SHP77 (cell line): ENCODE measurements around the gene FAM83G.

Source experiments
- DNase-seq, 2 experiments: peaks; one replicate each; lab custom pipeline; 2025; lab: John Stamatoyannopoulos, UW

Gene FAM83G

GRCh38 chr17:18987862-18988545 is 16.6 kb downstream of the FAM83G start:
- DNase-seq: no peak

DNA sequence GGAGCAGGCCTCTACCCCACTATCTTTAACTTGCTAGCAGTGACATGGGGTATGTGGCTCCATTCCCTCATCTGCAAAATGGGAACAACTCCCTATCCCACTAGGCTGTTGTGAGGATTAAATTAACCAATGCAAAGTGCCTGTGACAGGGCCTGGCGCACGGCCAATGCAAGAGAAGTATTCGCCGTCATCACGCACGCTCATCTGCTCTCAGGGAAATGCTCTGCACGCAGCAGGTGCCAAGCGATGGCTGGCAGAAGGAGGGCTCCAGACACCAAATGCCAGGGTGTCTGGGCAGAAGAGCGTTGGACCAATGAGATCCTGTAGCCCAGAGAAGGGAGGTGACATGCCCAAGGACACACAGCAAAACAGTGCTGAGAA is 17.3 kb downstream of the FAM83G start:
- no peak for DNase-seq

DNA sequence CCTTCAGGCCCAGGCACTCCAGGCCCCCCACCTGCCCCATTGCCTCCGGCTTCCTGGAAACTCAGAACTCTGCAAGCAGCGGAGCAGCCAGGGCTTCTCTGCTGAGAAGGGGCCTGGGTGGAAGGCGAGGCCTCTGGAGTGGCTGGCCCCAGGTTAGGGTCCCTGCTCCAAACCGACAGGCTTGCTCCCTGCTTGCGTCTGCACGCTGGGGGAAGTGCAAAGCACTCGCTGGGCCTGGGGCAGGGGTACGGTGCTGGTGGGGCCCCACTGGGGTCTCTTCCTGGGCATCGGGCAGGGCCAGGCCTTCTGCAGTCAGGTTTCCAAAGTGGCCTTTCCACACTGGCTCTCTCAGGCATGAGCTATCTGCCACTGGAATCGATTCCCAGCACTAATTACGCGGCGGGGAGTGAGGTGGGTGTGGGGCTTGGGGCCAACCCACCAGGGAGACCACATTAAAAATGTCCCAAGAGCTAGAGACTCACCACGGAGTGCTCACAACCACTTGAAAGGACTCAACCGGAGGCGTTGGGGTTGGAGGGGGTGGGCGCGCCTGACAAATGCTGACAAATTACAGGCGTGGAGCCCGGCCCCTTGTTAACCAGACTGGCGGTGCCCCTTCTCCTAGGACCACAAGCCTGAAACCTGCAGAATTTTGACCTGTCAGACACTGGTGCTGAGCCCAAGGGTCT is 17.9 kb downstream of the FAM83G start:
- no peak for DNase-seq

DNA sequence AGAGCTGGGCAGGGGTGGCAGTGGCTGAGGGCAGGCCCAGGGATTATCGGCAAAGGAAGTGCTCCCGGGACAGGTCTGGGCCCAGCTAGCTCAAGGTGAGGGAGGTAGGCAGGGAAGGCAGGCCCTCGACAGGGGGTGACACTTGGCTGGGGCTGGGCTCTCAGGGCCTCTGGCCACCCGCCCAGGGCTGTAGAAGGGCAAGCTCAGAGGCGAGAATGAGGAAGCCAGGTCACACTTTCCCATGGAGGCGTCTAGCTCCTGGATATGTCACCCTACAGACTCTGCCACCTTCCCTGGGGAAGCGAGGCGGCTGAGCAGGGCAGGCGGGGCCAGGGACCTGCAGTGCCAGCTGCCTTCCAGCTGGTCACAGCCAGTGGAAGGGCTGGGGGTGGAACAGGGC is 19.1 kb downstream of the FAM83G start:
- no peak for DNase-seq

- DNase-seq: no peak
Observed at GRCh38 chr17:18984273-18985114, 20.1 kb downstream of the FAM83G start.

DNA sequence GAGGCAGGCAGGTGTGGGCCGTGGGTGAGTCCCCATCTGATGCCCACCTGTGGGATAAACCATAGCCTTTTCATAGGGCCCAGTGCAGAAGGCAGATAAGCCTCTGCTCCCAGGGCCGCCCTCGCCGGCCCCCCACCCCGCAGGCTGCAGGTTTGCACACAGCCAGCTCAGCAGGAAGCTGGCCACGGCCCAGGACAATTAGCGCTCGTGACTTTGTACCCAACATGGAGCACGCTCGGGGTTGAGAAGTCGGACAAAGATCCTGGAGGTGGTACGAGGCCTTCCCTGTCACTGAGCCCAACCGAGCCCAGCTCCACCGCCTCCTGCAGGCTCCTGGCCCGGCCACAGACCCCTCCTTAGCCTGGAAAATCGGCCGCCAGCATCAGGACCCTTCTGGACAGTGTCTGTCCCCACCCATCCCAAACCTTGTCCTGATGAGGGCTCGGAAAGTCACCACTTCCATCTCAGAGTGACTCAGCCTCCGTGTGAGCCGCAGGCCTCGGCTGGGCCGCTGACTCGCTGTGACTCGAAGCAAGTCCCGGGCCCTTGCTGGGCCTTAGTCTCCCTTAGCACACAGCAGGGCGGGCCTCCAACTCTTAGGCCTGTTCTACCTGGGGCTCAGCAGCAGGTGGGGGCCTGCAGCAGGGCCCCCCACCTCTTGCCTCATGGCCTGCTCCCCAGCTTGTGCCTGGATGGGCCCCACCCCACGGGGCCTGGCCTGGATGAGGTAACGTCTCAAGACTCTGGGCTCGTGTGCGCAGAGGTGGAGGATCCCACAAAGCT is 22.7 kb downstream of the FAM83G start:
- DNase-seq: no peak

- no peak for DNase-seq
Observed at GRCh38 chr17:18981335-18981641, 23.3 kb downstream of the FAM83G start.

DNA sequence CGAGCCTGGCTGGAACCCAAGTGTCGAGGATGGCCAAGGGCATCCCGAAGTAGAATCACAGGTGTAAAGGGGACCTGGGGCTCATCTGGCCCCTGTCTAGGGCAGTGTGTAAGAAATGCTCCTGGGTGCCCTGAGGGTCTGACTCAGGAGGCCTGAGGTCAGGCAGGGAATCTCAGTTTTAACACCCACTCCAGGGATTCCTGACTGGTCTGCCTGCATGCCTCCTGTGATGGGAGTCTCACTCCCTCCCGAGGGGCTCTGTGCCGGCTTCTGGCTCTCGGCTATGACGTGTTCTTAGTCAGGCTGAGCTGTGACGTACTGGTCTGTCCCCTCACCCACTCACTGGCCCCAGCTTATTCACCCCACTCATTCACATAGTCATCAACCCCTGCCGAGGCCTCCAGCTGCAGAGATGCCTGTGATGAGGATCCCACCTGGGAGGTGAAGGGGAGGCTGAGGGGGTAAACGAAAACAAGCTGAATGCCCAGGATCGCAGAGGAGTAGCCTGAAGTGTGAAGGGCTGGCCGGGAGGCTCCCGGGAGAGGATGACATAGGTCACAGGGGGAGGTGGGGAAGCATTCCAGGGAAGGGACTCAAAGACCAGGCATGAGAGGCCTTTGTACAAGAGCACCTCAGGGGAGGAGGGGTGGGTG is 23.8 kb downstream of the FAM83G start:
- no peak for DNase-seq

GRCh38 chr17:18978655-18979054 is 25.9 kb downstream of the FAM83G start:
- DNase-seq: no peak

DNA sequence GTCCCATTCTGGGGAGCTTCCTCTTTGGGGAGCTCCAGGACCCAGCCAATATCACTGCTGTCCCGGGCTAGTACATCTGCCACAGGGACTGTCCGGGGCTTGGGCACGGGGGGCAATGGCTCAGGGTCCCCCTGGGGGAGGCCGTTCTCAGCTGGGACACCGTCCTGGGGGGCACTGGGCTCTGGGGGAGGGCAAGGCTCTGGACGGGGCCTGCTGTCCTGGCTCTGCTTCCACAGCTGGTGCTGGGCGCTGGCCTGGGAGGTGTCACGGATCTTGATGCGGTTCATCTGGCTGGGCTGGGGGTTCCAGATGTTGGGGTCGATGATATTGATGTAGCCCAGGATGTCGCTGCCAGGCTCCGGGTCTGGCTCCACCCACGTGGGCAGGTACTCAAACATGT is 26.5 kb downstream of the FAM83G start:
- DNase-seq: no peak

DNA sequence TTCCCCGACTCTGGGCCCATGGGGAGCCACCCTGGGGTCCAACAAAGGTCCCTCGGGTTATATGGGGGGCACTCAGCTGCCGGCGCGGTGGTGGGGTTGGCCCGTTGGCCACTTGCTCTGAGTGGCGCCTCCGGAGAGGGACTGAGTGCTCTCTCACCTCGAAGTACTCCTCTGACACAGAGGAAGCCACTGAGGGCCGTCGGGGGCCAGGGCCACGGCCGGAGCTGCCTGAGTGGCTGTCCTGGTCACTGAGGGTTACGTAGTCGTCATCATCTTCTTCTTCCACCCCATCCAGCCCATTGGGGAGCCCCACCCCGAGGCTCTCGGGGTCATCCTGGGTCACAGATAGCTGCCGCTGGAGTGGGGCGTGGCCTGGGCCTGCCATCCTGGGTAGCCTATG is 26.9 kb downstream of the FAM83G start:
- DNase-seq: no peak

DNA sequence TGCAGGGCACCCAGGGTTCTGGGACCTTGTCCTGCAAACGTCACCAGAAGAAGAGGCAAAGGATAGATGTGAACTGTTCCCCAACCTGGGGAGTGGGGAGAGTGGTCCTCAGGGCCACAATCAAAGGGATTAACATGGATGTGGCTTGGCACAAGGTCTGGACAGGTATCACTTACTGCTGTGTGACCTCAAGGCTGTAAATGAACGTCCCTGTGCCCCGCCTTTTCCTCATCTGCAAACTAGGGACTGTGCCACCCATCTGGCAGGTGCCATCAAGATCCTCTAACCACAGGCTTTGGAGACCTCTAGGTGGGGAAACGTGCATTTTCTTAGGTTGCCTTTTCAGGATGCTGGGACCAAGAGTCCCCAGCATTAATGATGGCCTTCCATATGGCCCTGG is 27.5 kb downstream of the FAM83G start:
- DNase-seq: no peak

DNA sequence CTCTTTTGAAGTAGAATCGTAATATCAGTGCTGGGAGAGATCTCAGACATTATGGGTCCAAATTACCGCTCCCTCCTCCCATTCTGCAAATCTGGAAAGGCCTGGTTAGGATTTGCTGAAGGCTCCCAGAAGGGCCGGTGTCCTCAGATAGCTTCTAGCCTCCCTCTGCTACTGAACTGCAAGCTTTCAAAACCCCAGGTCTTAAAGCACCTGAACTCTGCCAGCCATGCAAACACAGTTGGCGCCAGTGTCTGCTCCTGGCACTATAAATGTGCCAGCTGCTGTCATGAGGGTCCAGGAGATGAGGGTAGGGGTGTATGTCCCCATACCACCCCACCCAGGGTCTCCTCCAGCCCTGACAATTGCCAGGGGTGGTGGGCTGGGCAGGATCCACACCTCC is 28.4 kb downstream of the FAM83G start:
- DNase-seq: no peak

GRCh38 chr17:18975597-18975996 is 29.0 kb downstream of the FAM83G start:
- no peak for DNase-seq

GRCh38 chr17:18974407-18975149 is 30.0 kb downstream of the FAM83G start:
- no peak for DNase-seq

DNA sequence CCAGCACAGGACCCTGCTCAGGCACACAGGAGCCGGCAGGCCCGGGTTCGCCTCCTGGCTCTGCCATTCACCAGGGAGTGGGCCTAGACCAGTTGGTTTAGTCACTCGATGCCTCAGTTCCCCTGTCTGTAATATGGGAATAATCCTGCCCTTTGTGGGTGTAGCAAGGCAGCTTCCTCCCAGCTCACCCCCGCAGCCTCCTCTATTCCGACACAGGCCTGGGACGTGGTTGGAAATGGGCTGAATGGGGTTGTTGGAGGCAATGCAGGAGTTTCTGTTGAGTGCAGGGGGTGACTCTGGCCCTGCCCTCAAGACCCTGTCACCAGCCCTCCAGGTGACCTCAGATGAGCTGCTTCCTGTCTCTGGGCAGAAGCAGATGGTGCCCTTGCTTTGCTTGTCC is 32.8 kb downstream of the FAM83G start:
- no peak for DNase-seq

DNA sequence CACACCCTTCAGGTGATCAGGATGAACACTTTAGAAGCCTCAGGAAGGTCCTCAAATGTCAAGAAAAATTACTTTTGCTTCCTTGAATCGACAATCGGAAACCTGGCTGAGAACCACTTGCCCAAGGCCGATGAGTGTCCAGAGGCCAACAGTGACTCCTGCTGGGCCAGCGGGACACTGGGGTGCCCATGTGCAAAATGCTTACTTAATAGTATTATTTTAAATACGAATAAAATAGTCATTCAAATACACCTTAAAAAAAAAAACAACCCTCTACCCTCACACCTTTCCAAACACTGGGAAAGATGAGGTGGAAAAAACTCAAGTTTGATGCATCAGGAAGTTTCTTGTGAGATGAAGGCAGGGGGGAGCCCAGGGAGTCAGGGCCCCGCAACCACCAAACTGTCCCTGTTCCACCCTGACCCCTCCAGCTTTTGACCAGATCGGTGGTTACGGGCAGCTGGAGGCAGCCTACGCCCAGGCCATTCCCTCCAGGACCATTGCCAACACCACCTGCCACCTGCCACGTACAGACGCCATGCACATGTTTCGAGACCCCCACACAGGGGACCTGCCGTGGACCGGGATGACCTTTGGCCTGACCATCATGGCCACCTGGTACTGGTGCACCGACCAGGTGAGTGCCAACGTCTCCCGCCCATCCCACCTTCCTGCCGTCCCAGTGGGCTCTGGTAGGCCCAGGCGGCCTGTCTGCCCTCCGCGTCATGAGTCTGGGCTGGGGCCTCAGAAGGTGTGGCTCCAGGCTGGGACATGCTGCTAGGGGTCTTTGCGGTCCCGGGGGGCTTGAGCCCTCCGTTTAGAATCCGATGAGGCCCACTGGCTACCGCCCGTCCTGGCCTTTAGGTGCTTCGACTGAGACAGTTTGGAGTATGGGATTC is 33.7 kb downstream of the FAM83G start:
- no peak for DNase-seq

DNA sequence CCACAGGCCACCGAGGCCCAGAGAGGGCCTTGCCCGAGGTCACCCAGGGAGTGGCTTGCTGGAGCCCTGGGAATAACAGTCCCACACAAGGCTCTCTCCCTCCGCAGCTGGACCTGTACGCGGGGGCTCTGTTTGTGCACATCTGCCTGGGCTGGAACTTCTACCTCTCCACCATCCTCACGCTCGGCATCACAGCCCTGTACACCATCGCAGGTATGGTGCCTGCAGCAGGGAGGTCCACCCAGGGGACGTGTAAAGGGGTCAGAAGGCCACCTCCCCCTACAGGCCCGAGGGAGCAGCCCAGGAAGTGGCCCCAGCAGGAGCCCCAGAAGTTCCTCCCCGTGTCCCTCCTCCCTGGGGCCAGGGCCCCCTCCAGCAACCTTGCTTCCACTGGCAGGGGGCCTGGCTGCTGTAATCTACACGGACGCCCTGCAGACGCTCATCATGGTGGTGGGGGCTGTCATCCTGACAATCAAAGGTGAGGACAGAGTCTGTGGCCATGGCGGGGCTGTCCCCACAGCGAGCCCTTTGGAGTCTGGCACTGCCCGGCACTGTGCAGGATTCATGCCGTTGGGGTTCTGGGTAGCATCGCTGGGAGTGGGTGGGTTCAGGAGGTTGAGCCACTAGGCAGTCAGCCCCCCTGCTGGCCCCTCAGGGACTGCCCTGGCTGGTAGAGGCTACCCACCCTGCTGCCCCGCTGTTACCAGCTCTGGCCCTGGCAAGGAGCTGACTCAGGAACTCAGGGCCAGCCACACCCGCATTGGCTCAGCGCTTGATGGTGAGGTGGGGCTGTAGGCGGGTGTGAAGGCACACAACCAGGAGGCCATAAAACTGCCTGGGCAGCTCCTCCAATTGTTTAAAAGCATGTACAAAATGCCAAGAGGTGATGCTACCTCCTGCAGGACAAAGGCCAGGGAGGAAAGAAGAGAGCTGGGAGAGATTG is 35.3 kb downstream of the FAM83G start:
- no peak for DNase-seq

DNA sequence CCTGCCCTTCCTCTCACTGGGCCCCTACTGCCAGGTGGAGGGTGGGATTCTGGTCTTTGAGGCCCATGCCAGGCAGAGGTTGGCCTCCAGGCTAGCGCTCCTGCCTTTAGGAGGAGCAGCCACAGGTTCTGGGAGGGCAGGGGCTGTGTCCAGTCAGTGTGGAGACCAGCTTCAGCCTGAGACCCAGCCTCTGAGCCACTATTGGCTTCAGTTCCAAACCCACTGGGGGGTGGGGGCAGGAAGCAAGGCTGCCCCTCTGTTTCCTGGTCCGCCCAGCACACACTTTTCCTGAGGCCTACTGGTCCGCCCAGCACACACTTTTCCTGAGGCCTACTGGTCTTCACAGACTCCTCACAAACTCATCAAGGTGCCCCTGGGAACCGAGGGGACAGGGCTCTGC is 36.2 kb downstream of the FAM83G start:
- no peak for DNase-seq
